Nasal cavity respiratory epithelium epithelial cell of viscerocranial mucosa (primary cell): ENCODE results near the gene SPOCK2. TPM values are rescaled to one million over a fixed set of nuclear protein-coding genes. Genes with fewer than 3 reads are reported as not detected.

ENCODE experiments used
- total RNA-seq: library from RNA; depleted of rRNA; stranded (reverse); fragments of >200 nt; gene quantifications from 2 replicates; pipeline ENCODE4 v1.2.3, GENCODE V29; 2014

Gene SPOCK2
- 0.21 and 0.34 TPM in 2 replicates for total RNA-seq

DNA sequence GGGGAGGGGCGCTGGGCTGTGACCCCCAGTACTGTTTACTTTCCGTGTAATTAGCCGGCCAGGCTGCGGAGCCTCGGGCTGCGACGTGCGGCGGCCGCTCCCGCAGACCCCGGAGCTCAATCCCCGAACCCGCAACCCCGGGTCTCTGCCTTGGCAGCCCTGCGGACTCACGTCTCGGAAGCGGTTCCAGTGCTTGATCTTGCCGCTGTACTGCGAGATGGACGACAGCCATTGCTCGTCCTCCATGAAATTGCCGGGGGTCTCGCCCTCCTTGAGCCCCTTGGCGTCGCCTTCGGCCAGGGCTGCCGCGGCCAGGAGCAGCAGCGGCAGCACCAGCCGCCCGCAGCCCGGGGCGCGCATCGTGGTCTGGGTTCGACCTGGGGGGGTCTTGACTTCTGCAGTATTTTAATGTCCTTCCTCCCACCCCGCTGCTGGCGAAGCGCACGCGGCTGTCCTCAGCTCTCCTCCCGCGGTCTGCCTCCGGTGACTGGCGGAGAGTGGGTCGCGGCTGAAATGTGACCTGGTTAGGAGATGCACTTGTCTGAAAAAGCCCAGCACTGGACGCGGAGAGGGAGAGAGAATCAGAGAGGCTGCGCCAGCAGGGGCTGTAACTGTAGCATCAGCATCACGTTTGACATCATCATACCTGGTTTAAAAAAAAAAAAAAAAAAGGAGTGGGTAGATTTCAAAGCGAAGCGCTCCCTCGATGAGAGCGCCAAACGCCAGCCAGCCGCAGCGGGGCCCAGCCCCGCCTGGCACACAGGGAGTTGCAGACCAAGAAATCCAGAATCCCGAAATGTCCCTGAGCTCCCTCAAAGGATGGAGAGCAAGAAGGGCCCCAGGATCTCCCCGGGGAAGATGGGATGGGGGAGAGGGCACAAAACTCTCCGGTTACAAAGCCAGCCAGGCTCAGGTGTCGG is at the start of gene SPOCK2:
Gene SPOCK2 (minus strand): TSS at position 583 of the 920 bp plus-strand sequence. CDS start 223 bp downstream, at position 360.

Other genes with a start within 250 kb of the SPOCK2 start
- gene PSAP, start 237.3 kb downstream of the SPOCK2 start, total RNA-seq = 1,086 and 2,780 TPM in 2 replicates
- 18.8 and 55.2 TPM in 2 replicates for gene CHST3, start 124.2 kb downstream of the SPOCK2 start, total RNA-seq
- gene ANAPC16, start 127.5 kb upstream of the SPOCK2 start, total RNA-seq = 125 and 209 TPM in 2 replicates
- 31.8 and 35.7 TPM in 2 replicates for gene ASCC1, start 127.7 kb upstream of the SPOCK2 start, total RNA-seq
- 1,282 and 1,719 TPM in 2 replicates for gene DDIT4, start 185.4 kb upstream of the SPOCK2 start, total RNA-seq